ENCODE data around the gene APOL3.
"Not testable (repeated sequence)": the region's sequence is repeated elsewhere in the genome, so short reads cannot be mapped to it uniquely, and the experiment has no call there.

APOL3 gene

DNA sequence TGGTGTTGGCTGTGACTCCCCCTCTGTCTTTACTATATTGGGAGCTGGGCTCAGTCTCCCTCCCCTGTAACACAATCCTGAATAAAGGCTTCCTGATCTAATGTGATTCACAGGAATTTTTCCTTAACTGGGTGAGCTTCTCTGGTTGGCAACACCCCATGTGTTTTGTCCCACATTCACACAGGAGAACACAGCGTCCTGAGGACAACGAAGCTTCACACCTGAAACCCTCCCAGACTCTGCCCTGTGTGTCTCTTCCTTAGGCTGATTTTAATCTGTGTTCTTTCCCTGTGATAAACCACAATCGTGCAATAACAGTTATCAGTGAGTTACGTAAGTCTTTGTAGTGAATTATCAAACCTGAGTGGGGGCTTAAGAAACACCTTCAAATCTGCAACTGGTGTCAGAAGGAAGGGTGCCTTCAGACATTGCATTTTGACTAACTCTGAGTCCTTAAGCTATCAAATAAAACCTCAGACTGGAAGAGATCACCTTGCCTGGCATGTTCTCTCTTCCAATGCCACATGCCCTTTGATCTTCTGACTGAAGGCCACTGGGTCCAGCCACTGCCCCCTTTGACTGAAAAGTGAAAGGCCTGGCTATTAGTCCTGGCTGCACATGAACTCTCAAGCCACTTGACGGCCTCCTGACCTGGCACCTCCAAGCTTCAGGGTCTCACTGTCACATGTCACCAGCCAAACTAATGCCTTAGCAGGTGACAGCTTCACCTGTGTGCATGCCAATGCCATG lies 17.3 kb downstream of the APOL3 start:
- Histone ChIP-seq H3K4me1 (ENCODE audit: control insufficient read depth in 5 of 5, insufficient read depth in 5 of 5, low read length in 5 of 5) (peaks cover 3 to 36% (median 29%) of the 10 kb centered on the region in 5 donors), H3K36me3 (ENCODE audit: control insufficient read depth in 5 of 5, insufficient read depth in 5 of 5, low read length in 5 of 5) (peaks cover 2 to 57% (median 48%) of the 10 kb centered on the region in 5 donors), H3K9me3 (ENCODE audit: control insufficient read depth in 5 of 5, low read length in 5 of 5) (no peaks in the 10 kb centered on the region), H3K4me3 (ENCODE audit: low read depth in 1 of 5, low read length in 5 of 5) (no peak overlapping the region), H3K27ac (ENCODE audit: low read depth, low read length) (no peak overlapping the region), H3K27me3 (ENCODE audit: control insufficient read depth in 5 of 5, insufficient read depth in 4 of 5, low read length in 5 of 5) (no peaks in the 10 kb centered on the region), H3K9ac (ENCODE audit: low read length in 5 of 5) (no peak overlapping the region)

DNA sequence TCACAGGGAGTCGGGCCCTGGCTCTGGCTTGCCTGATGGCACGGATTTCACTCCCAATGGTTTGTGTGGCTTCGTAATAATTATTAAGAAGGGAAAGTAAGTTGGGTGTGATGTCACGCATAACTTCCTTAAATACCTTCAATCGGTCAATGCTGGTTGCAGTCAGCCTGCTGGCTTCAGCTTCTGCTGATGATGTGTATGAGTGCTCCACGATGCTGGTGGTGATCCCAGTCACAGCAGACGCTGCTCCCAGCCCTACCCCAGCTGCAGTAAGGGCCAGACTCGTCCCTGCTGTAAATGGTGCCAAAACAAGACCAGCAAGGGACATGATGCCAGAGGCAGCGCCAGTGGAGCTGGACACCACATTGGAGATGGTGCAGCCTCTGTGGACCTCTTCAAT lies 19.1 kb downstream of the APOL3 start:
- H3K27me3 ChIP-seq (ENCODE audit: control insufficient read depth in 5 of 5, insufficient read depth in 4 of 5, low read length in 5 of 5) = no peaks in the 10 kb centered on the region
- H3K36me3 ChIP-seq (ENCODE audit: control insufficient read depth in 5 of 5, insufficient read depth in 5 of 5, low read length in 5 of 5) = peaks cover 2 to 49% (median 43%) of the 10 kb centered on the region in 5 donors
- no peak overlapping the region for H3K9ac ChIP-seq (ENCODE audit: low read length in 5 of 5)
- no peaks in the 10 kb centered on the region for H3K9me3 ChIP-seq (ENCODE audit: control insufficient read depth in 5 of 5, low read length in 5 of 5)
- peaks cover 3 to 26% (median 19%) of the 10 kb centered on the region in 5 donors for H3K4me1 ChIP-seq (ENCODE audit: control insufficient read depth in 5 of 5, insufficient read depth in 5 of 5, low read length in 5 of 5)
- H3K4me3 ChIP-seq (ENCODE audit: low read depth in 1 of 5, low read length in 5 of 5) = no peak overlapping the region
- no peak overlapping the region for H3K27ac ChIP-seq (ENCODE audit: low read depth, low read length)

GRCh38 chr22:36138709-36139108 lies 21.8 kb downstream of the APOL3 start:
- peaks cover 0 to 17% (median 9%) of the 10 kb centered on the region in 5 donors for H3K4me1 ChIP-seq (ENCODE audit: control insufficient read depth in 5 of 5, insufficient read depth in 5 of 5, low read length in 5 of 5)
- H3K36me3 ChIP-seq (ENCODE audit: control insufficient read depth in 5 of 5, insufficient read depth in 5 of 5, low read length in 5 of 5) = peaks cover 2 to 38% (median 36%) of the 10 kb centered on the region in 5 donors
- not testable (repeated sequence) for H3K9ac ChIP-seq (ENCODE audit: low read length in 5 of 5); H3K27me3 ChIP-seq (ENCODE audit: control insufficient read depth in 5 of 5, insufficient read depth in 4 of 5, low read length in 5 of 5); H3K9me3 ChIP-seq (ENCODE audit: control insufficient read depth in 5 of 5, low read length in 5 of 5); H3K4me3 ChIP-seq (ENCODE audit: low read depth in 1 of 5, low read length in 5 of 5); H3K27ac ChIP-seq (ENCODE audit: low read depth, low read length)

- H3K4me1 ChIP-seq (ENCODE audit: control insufficient read depth in 5 of 5, insufficient read depth in 5 of 5, low read length in 5 of 5) = peaks cover 0 to 13% (median 4%) of the 10 kb centered on the region in 5 donors
- peaks cover 2 to 22% (median 21%) of the 10 kb centered on the region in 5 donors for H3K36me3 ChIP-seq (ENCODE audit: control insufficient read depth in 5 of 5, insufficient read depth in 5 of 5, low read length in 5 of 5)
- H3K27me3 ChIP-seq (ENCODE audit: control insufficient read depth in 5 of 5, insufficient read depth in 4 of 5, low read length in 5 of 5) = no peaks in the 10 kb centered on the region
- no peaks in the 10 kb centered on the region for H3K9me3 ChIP-seq (ENCODE audit: control insufficient read depth in 5 of 5, low read length in 5 of 5)
- H3K27ac ChIP-seq (ENCODE audit: low read depth, low read length) = peak overlapping the region; percentile 66
- no peak overlapping the region for H3K4me3 ChIP-seq (ENCODE audit: low read depth in 1 of 5, low read length in 5 of 5)
- H3K9ac ChIP-seq (ENCODE audit: low read length in 5 of 5) = no peak overlapping the region
These were observed 23.6 kb downstream of the APOL3 start for GRCh38 chr22:36136988-36137387.

GRCh38 chr22:36136475-36136874 lies 24.1 kb downstream of the APOL3 start:
- Histone ChIP-seq H3K27me3 (ENCODE audit: control insufficient read depth in 5 of 5, insufficient read depth in 4 of 5, low read length in 5 of 5) (no peaks in the 10 kb centered on the region), H3K36me3 (ENCODE audit: control insufficient read depth in 5 of 5, insufficient read depth in 5 of 5, low read length in 5 of 5) (peaks cover 0 to 18% (median 16%) of the 10 kb centered on the region in 5 donors), H3K9ac (ENCODE audit: low read length in 5 of 5) (no peak overlapping the region), H3K4me3 (ENCODE audit: low read depth in 1 of 5, low read length in 5 of 5) (no peak overlapping the region), H3K9me3 (ENCODE audit: control insufficient read depth in 5 of 5, low read length in 5 of 5) (no peaks in the 10 kb centered on the region), H3K4me1 (ENCODE audit: control insufficient read depth in 5 of 5, insufficient read depth in 5 of 5, low read length in 5 of 5) (peaks cover 0 to 13% (median 4%) of the 10 kb centered on the region in 5 donors), H3K27ac (ENCODE audit: low read depth, low read length) (peak overlapping the region; percentile 66)

DNA sequence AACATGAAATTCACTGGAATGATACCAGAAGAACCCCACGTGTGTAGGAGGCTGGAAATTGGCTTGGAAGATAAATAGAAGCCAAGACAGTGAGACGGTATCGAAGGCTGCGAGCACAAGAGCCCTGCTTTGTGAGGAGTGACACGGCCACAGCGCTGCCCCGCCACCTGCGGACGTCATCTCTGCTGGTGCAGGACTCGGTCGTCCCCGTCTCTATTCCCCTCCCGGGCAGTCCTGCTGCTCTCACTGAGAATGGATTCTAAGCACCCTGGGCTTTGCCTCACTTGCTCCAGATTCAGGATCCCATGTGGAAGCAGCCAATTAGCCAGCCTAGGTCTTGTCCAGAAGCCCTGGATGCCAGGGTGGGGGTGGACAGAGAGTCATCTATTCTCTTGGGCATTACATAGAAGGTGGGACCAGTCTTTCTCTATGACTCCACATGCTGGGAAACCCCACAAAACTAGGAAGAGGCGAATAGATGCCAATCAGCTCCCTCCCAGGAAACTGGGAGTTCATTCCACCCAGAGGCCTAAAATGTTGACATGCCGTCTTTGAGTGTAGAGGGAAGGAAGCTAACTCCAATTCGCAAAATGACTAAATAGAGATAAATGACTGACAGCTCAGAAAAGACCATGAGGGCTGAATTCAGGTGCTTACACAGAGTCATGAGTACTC lies 25.1 kb downstream of the APOL3 start:
- Histone ChIP-seq H3K9me3 (ENCODE audit: control insufficient read depth in 5 of 5, low read length in 5 of 5) (no peaks in the 10 kb centered on the region), H3K36me3 (ENCODE audit: control insufficient read depth in 5 of 5, insufficient read depth in 5 of 5, low read length in 5 of 5) (peaks cover 0 to 7% (median 6%) of the 10 kb centered on the region in 5 donors), H3K4me1 (ENCODE audit: control insufficient read depth in 5 of 5, insufficient read depth in 5 of 5, low read length in 5 of 5) (peaks cover 0 to 13% (median 4%) of the 10 kb centered on the region in 5 donors), H3K9ac (ENCODE audit: low read length in 5 of 5) (no peak overlapping the region), H3K4me3 (ENCODE audit: low read depth in 1 of 5, low read length in 5 of 5) (no peak overlapping the region), H3K27me3 (ENCODE audit: control insufficient read depth in 5 of 5, insufficient read depth in 4 of 5, low read length in 5 of 5) (no peaks in the 10 kb centered on the region), H3K27ac (ENCODE audit: low read depth, low read length) (no peak overlapping the region)

DNA sequence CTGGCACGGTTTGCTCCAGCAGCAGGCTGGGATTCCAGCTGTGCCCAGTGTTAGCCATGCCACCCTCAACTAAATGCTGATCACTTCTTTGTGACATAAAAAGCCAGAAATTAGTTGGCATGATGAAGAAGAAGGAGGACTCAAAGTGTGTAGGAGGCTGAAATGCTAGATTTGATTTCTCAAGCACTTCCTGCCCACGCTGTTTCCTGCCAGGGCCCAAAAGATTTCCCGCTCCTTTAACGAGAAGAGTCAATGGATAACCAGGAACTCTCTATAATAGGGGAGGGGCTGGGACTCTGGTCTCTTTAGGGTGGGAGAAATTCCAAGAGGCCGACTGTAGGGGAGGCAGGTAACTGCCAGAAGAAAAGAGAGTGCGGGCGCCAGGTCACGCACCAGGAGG lies 26.4 kb downstream of the APOL3 start:
- Histone ChIP-seq H3K27me3 (ENCODE audit: control insufficient read depth in 5 of 5, insufficient read depth in 4 of 5, low read length in 5 of 5) (no peaks in the 10 kb centered on the region), H3K36me3 (ENCODE audit: control insufficient read depth in 5 of 5, insufficient read depth in 5 of 5, low read length in 5 of 5) (peaks cover 0 to under 1% (median 0%) of the 10 kb centered on the region in 5 donors), H3K27ac (ENCODE audit: low read depth, low read length) (no peak overlapping the region), H3K4me3 (ENCODE audit: low read depth in 1 of 5, low read length in 5 of 5) (no peak overlapping the region), H3K4me1 (ENCODE audit: control insufficient read depth in 5 of 5, insufficient read depth in 5 of 5, low read length in 5 of 5) (peaks cover 0 to 13% (median 4%) of the 10 kb centered on the region in 5 donors), H3K9me3 (ENCODE audit: control insufficient read depth in 5 of 5, low read length in 5 of 5) (no peaks in the 10 kb centered on the region), H3K9ac (ENCODE audit: low read length in 5 of 5) (no peak overlapping the region)

GRCh38 chr22:36131907-36132306 lies 28.6 kb downstream of the APOL3 start:
- Histone ChIP-seq H3K9me3 (ENCODE audit: control insufficient read depth in 5 of 5, low read length in 5 of 5) (no peaks in the 10 kb centered on the region), H3K4me3 (ENCODE audit: low read depth in 1 of 5, low read length in 5 of 5) (no peak overlapping the region), H3K4me1 (ENCODE audit: control insufficient read depth in 5 of 5, insufficient read depth in 5 of 5, low read length in 5 of 5) (peaks cover 0 to 13% (median 4%) of the 10 kb centered on the region in 5 donors), H3K9ac (ENCODE audit: low read length in 5 of 5) (no peak overlapping the region), H3K27ac (ENCODE audit: low read depth, low read length) (no peak overlapping the region), H3K36me3 (ENCODE audit: control insufficient read depth in 5 of 5, insufficient read depth in 5 of 5, low read length in 5 of 5) (no peaks in the 10 kb centered on the region), H3K27me3 (ENCODE audit: control insufficient read depth in 5 of 5, insufficient read depth in 4 of 5, low read length in 5 of 5) (no peaks in the 10 kb centered on the region)

- no peaks in the 10 kb centered on the region for H3K36me3 ChIP-seq (ENCODE audit: control insufficient read depth in 5 of 5, insufficient read depth in 5 of 5, low read length in 5 of 5)
- H3K9me3 ChIP-seq (ENCODE audit: control insufficient read depth in 5 of 5, low read length in 5 of 5) = no peaks in the 10 kb centered on the region
- no peak overlapping the region for H3K27ac ChIP-seq (ENCODE audit: low read depth, low read length)
- H3K4me3 ChIP-seq (ENCODE audit: low read depth in 1 of 5, low read length in 5 of 5) = no peak overlapping the region
- peaks cover 0 to 9% (median 0%) of the 10 kb centered on the region in 5 donors for H3K4me1 ChIP-seq (ENCODE audit: control insufficient read depth in 5 of 5, insufficient read depth in 5 of 5, low read length in 5 of 5)
- H3K27me3 ChIP-seq (ENCODE audit: control insufficient read depth in 5 of 5, insufficient read depth in 4 of 5, low read length in 5 of 5) = no peaks in the 10 kb centered on the region
- no peak overlapping the region for H3K9ac ChIP-seq (ENCODE audit: low read length in 5 of 5)
These were observed 30.8 kb downstream of the APOL3 start for GRCh38 chr22:36129486-36130388.

All from subcutaneous abdominal adipose tissue (tissue), 5 donors.